Prostate gland (tissue), 2 donors: ENCODE measurements around the gene TLR9.

ENCODE experiments used
- CTCF ChIP-seq, 4 experiments: fragments of 200-600 bp in 2 of 4; fragments of 450-650 bp in 2 of 4; sonication (generic) in 2 of 4; IDR thresholded peaks; 1 replicate in 3 of 4; 2 replicates in 1 of 4; pipeline ENCODE4 v1.5.1; 2016 to 2019; ENCODE audit warnings: antibody characterized with exemption in 4 of 4, mild to moderate bottlenecking in 2 of 4, moderate library complexity in 2 of 4
- POLR2A ChIP-seq: fragments of 450-650 bp; IDR thresholded peaks from one replicate; pipeline ENCODE4 v1.6.1; 2016; ENCODE audit warnings: antibody characterized with exemption, mild to moderate bottlenecking
- POLR2AphosphoS5 ChIP-seq: sonication (generic); formaldehyde crosslinking; IDR thresholded peaks from one replicate; pipeline ENCODE4 v1.6.1; 2017; ENCODE audit warnings: antibody characterized with exemption

GRCh38 chr3:52221141-52221562 lies 4.3 kb downstream of the TLR9 start:
- no peak for TF ChIP-seq CTCF (IDR thresholded peaks at IDR 0.05)
- TF ChIP-seq POLR2AphosphoS5, result no peak
- TF ChIP-seq POLR2A, result no peak
